K562 (cell line): Measurements from ENCODE around the gene RNF128. TPM values are rescaled to one million over a fixed set of nuclear protein-coding genes. Genes with fewer than 3 reads are reported as not detected.

Experiments used
- ATAC-seq: fragments of 200-7000 bp; cut with Tn5 transposase; 3 replicates; pipeline ENCODE4 v1.9.1; 2020; ENCODE audit warnings: moderate library complexity
- BruUV-seq: library from RNA; stranded (reverse); fragments of 400-500 nt; replicated peaks from 2 replicates; lab custom pipeline; 2021; lab: Mats Ljungman, UMichigan
- CTCF ChIA-PET: fragments of 300-600 bp; formaldehyde crosslinking; extraction: SDS; loops from one replicate; lab custom pipeline; 2021; ENCODE audit warnings: low intra/inter-chr PET ratio; lab: Yijun Ruan, JAX
- POLR2A ChIA-PET: fragments of 300-600, 350-650 bp; sonication (Branson Sonifier 250); formaldehyde crosslinking; extraction: SDS; loops from one replicate; lab custom pipeline; 2021; ENCODE audit warnings: antibody characterized with exemption, inconsistent platforms; lab: Yijun Ruan, JAX
- DNase-seq, 4 experiments: peaks; one replicate each; pipeline versions ENCODE4 v3.0.0 to v3.0.0-alpha.2; 2011 to 2018; ENCODE audit warnings: low spot score in 3 of 4, mixed read lengths in 3 of 4; ENCODE audit errors: extremely low read depth in 1 of 4
- FAIRE-seq: peaks from 2 replicates; lab custom pipeline; 2011; peaks lifted over from hg19 to GRCh38; lab: Jason Lieb, UNC
- H2AFZ ChIP-seq: 2 replicates; pipeline ENCODE4 v1.6.0; 2011; ENCODE audit warnings: low read depth, low read length, control low read depth, inconsistent platforms
- H3K27ac ChIP-seq: fragments of 200-600 bp; 3 replicates; pipeline ENCODE4 v1.8.0; 2011; ENCODE audit warnings: low read depth, mild to moderate bottlenecking, control low read depth, inconsistent platforms, low read length, moderate library complexity, mixed read lengths; ENCODE audit errors: extremely low read depth
- H3K27me3 ChIP-seq, 2 experiments: fragments of 300-600 bp in 1 of 2; 2 replicates in 1 of 2; 3 replicates in 1 of 2; pipeline versions ENCODE4 v1.6.0 to v1.8.0; 2011; ENCODE audit warnings: inconsistent platforms in 2 of 2, low read length in 2 of 2, mild to moderate bottlenecking in 1 of 2, mixed read lengths in 1 of 2, moderate library complexity in 1 of 2; ENCODE audit not compliant: control insufficient read depth in 2 of 2, insufficient read depth in 2 of 2
- H3K36me3 ChIP-seq: fragments of 300-600 bp; 3 replicates; pipeline ENCODE4 v1.8.0; 2011; ENCODE audit warnings: mild to moderate bottlenecking, low read length, inconsistent platforms; ENCODE audit not compliant: control insufficient read depth, insufficient read depth
- H3K4me1 ChIP-seq, 2 experiments: fragments of 200-600 bp in 1 of 2; replicated peaks in 1 of 2; 2 replicates in 1 of 2; 3 replicates in 1 of 2; pipeline versions ENCODE4 v1.5.1 to v1.8.0; 2011; ENCODE audit warnings: inconsistent platforms in 2 of 2, low read length in 2 of 2, mild to moderate bottlenecking in 1 of 2, mixed read lengths in 1 of 2, moderate library complexity in 1 of 2; ENCODE audit not compliant: control insufficient read depth in 2 of 2, insufficient read depth in 2 of 2
- H3K4me2 ChIP-seq: 2 replicates; pipeline ENCODE4 v1.6.1; 2011; ENCODE audit warnings: low read length, control low read depth, inconsistent platforms, mixed read lengths; ENCODE audit not compliant: insufficient read depth
- H3K4me3 ChIP-seq: fragments of 200-600 bp; sonication (generic), shearing (Covaris generic); 2 replicates; pipeline ENCODE4 v1.5.1; 2016; ENCODE audit warnings: control low read depth, inconsistent platforms
- H3K79me2 ChIP-seq: fragments of 200-600 bp; 3 replicates; pipeline ENCODE4 v1.8.0; 2011; ENCODE audit warnings: low read length, inconsistent platforms; ENCODE audit not compliant: control insufficient read depth, insufficient read depth
- H3K9ac ChIP-seq, 2 experiments: 2 replicates each; pipeline versions ENCODE4 v1.6.0 to v1.6.1; 2011; ENCODE audit warnings: low read depth in 2 of 2, low read length in 2 of 2, control low read depth in 1 of 2, inconsistent platforms in 1 of 2, mild to moderate bottlenecking in 1 of 2, mixed read lengths in 1 of 2; ENCODE audit not compliant: insufficient read depth in 1 of 2
- H3K9me1 ChIP-seq: one replicate; pipeline ENCODE4 v1.6.0; 2011; ENCODE audit warnings: inconsistent platforms, mild to moderate bottlenecking, low read length, moderate library complexity; ENCODE audit not compliant: control insufficient read depth, insufficient read depth
- H3K9me3 ChIP-seq: replicated peaks from 2 replicates; pipeline ENCODE4 v1.5.1; 2011; ENCODE audit warnings: low read depth, low read length, inconsistent platforms; ENCODE audit not compliant: control insufficient read depth, insufficient read depth
- H4K20me1 ChIP-seq: replicated peaks from 2 replicates; pipeline ENCODE4 v1.6.1; 2011; ENCODE audit warnings: low read length, inconsistent platforms, mixed read lengths; ENCODE audit not compliant: control insufficient read depth, insufficient read depth
- CEBPB ChIP-seq: fragments of 450-650 bp; IDR thresholded peaks from 2 replicates; pipeline ENCODE4 v1.6.1; 2016; ENCODE audit warnings: missing genetic modification characterization, missing compliant biosample characterization
- KLF13 ChIP-seq: fragments of 450-650 bp; IDR thresholded peaks from 2 replicates; pipeline ENCODE4 v1.6.1; 2016; ENCODE audit warnings: missing genetic modification characterization, low read depth, mild to moderate bottlenecking, missing compliant biosample characterization, moderate library complexity, borderline replicate concordance
- RFX1 ChIP-seq: fragments of 450-650 bp; IDR thresholded peaks from 2 replicates; pipeline ENCODE4 v1.6.1; 2016; ENCODE audit warnings: mild to moderate bottlenecking, moderate library complexity
- SAFB ChIP-seq: fragments of 200-400 bp; formaldehyde crosslinking; IDR thresholded peaks from 2 replicates; pipeline ENCODE4 v1.6.1; 2017; ENCODE audit warnings: low read depth, low read length, borderline replicate concordance
- ZNF197 ChIP-seq: fragments of 200-800 bp; sonication (Bioruptor generic); IDR thresholded peaks from 2 replicates; pipeline ENCODE4 v1.6.1; 2016; ENCODE audit warnings: low read depth, missing genetic modification characterization, missing compliant biosample characterization
- ZNF584 ChIP-seq: fragments of 200-800 bp; sonication (Bioruptor generic); IDR thresholded peaks from 2 replicates; pipeline ENCODE4 v1.6.1; 2016; ENCODE audit warnings: low read depth, mild to moderate bottlenecking, missing genetic modification characterization, missing compliant biosample characterization
- WGBS: fragments of 100-300 bp; shearing (Covaris generic); methylation state at CpG from one replicate; pipeline ENCODE4 v1.1.6; 2016; ENCODE audit warnings: low coverage, mixed read lengths; ENCODE audit not compliant: insufficient coverage; ENCODE audit errors: missing lambda C conversion rate; 5-methylcytosine and 5-hydroxymethylcytosine counted together
- in situ Hi-C: fragments of 300-500 bp; cut with MboI; formaldehyde crosslinking; loops from 4 replicates; pipeline ENCODE4 v1.15.0; 2018; ENCODE audit warnings: inconsistent platforms, mixed read lengths
- intact Hi-C: fragments of 100-400 bp; cut with micrococcal nuclease; formaldehyde crosslinking; loops from 2 replicates; pipeline ENCODE4 v1.14.2; 2022
- polyA plus RNA-seq, 8 experiments: library from polyadenylated mRNA; depleted of rRNA in 4 of 8; stranded (reverse) in 5 of 8; unstranded in 3 of 8; fragments of >200 nt; fragmentation: Nextera tagmentation in 2 of 8; fragmentation: Illumina TruSeq in 1 of 8; extraction: Ambion mirVana in 2 of 8; extraction: Trizol in 1 of 8; gene quantifications; 2 replicates each; pipeline versions ENCODE4 v1.2.1 to v1.2.3, GENCODE V29; 2011 to 2014; ENCODE audit warnings: inconsistent platforms in 1 of 8, missing spikeins in 1 of 8
- total RNA-seq, 7 experiments: library from RNA; depleted of rRNA in 6 of 7; stranded (reverse); fragments of >200 nt in 6 of 7; fragmentation: Illumina TruSeq in 2 of 7; extraction: Trizol in 2 of 7; gene quantifications; 2 replicates each; pipeline versions ENCODE4 v1.2.1 to v1.2.3, GENCODE V29; 2011 to 2021; ENCODE audit warnings: low replicate concordance in 1 of 7
- TF ChIP-seq, protein P1 (sequence below): fragments of 450-650 bp; IDR thresholded peaks from 2 replicates; pipeline ENCODE4 v1.6.1; 2016; ENCODE audit warnings: low read depth
- TF ChIP-seq, protein P2 (sequence below): fragments of 200-800 bp; sonication (Bioruptor generic); IDR thresholded peaks from 2 replicates; pipeline ENCODE4 v1.6.1; 2016; ENCODE audit warnings: missing genetic modification characterization, missing compliant biosample characterization

Gene RNF128
- total and polyA plus RNA-seq, 9 of the 15 experiments (the other 6 are each of a cell fraction or from before 2014, with no cell fraction given): 0.07 TPM; not detected in 8

DNA sequence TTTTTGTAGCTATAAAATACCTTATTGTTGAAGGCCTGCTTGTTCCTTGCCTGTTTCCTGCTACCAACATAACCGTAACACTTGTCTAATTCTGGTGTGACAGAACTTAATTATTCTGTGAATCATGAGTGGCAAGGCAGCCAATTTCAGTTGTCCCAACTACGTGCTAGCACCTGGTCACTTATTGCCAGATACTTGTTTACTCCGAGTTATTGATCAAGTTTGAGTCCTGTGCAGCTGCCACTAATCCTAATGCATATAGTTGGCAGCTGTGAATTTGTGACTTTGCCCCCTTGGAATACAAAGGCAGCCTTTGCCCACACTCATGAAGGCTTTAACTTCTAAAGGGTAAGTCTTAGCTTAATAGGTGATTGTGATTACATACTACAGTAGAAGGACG, 7.8 kb upstream of the RNF128 start:
- no peaks in the 10 kb centered on the region for H3K9me3 ChIP-seq
- ChIA-PET POLR2A (no interaction called here), CTCF (no interaction called here)
- H2AFZ ChIP-seq: no peak overlapping the region
- FAIRE-seq (no peak), DNase-seq (no peak), ATAC-seq (no peak)
- intact Hi-C loops (no loop called here), in situ Hi-C loops (no loop called here)
- no peaks in the 10 kb centered on the region for H3K4me1 ChIP-seq
- no peak overlapping the region for H3K4me3 ChIP-seq
- no peaks in the 10 kb centered on the region for H3K9me1 ChIP-seq
- no peak overlapping the region for H3K9ac ChIP-seq
- no peaks in the 10 kb centered on the region for H3K79me2 ChIP-seq
- 0% methylated on average over 4 of the region's 4 CpGs for WGBS
- no peak overlapping the region for H3K4me2 ChIP-seq
- no peaks in the 10 kb centered on the region for H3K36me3 ChIP-seq
- H3K27ac ChIP-seq: no peak overlapping the region
- no peaks in the 10 kb centered on the region for H4K20me1 ChIP-seq
- BruUV-seq: no TSS peak
- no peaks in the 10 kb centered on the region for H3K27me3 ChIP-seq
- TF ChIP-seq KLF13 (no peak), CEBPB (tag) (no peak), ZNF584 (CRISPR knock-in tag) (no peak), SAFB (no peak), ZNF197 (CRISPR knock-in tag) (no peak), RFX1 (no peak)
- TF ChIP-seq, protein P1, sequence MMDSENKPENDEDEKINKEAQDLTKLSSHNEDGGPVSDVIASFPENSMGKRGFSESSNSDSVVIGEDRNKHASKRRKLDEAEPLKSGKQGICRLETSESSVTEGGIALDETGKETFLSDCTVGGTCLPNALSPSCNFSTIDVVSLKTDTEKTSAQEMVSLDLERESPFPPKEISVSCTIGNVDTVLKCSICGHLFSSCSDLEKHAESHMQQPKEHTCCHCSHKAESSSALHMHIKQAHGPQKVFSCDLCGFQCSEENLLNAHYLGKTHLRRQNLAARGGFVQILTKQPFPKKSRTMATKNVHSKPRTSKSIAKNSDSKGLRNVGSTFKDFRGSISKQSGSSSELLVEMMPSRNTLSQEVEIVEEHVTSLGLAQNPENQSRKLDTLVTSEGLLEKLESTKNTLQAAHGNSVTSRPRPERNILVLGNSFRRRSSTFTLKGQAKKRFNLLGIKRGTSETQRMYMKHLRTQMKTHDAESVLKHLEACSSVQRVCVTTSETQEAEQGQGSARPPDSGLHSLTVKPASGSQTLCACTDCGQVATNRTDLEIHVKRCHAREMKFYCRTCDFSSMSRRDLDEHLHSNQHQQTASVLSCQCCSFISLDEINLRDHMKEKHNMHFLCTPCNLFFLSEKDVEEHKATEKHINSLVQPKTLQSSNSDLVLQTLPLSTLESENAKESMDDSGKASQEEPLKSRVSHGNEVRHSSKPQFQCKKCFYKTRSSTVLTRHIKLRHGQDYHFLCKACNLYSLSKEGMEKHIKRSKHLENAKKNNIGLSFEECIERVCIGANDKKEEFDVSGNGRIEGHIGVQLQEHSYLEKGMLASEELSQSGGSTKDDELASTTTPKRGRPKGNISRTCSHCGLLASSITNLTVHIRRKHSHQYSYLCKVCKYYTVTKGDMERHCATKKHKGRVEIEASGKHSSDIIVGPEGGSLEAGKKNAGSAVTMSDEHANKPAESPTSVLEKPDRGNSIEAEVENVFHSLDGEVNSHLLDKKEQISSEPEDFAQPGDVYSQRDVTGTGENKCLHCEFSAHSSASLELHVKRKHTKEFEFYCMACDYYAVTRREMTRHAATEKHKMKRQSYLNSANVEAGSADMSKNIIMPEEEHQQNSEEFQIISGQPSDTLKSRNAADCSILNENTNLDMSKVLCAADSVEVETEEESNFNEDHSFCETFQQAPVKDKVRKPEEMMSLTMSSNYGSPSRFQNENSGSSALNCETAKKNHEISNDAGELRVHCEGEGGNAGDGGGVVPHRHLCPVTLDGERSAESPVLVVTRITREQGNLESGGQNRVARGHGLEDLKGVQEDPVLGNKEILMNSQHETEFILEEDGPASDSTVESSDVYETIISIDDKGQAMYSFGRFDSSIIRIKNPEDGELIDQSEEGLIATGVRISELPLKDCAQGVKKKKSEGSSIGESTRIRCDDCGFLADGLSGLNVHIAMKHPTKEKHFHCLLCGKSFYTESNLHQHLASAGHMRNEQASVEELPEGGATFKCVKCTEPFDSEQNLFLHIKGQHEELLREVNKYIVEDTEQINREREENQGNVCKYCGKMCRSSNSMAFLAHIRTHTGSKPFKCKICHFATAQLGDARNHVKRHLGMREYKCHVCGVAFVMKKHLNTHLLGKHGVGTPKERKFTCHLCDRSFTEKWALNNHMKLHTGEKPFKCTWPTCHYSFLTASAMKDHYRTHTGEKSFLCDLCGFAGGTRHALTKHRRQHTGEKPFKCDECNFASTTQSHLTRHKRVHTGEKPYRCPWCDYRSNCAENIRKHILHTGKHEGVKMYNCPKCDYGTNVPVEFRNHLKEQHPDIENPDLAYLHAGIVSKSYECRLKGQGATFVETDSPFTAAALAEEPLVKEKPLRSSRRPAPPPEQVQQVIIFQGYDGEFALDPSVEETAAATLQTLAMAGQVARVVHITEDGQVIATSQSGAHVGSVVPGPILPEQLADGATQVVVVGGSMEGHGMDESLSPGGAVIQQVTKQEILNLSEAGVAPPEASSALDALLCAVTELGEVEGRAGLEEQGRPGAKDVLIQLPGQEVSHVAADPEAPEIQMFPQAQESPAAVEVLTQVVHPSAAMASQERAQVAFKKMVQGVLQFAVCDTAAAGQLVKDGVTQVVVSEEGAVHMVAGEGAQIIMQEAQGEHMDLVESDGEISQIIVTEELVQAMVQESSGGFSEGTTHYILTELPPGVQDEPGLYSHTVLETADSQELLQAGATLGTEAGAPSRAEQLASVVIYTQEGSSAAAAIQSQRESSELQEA: no peak
- TF ChIP-seq, protein P2, sequence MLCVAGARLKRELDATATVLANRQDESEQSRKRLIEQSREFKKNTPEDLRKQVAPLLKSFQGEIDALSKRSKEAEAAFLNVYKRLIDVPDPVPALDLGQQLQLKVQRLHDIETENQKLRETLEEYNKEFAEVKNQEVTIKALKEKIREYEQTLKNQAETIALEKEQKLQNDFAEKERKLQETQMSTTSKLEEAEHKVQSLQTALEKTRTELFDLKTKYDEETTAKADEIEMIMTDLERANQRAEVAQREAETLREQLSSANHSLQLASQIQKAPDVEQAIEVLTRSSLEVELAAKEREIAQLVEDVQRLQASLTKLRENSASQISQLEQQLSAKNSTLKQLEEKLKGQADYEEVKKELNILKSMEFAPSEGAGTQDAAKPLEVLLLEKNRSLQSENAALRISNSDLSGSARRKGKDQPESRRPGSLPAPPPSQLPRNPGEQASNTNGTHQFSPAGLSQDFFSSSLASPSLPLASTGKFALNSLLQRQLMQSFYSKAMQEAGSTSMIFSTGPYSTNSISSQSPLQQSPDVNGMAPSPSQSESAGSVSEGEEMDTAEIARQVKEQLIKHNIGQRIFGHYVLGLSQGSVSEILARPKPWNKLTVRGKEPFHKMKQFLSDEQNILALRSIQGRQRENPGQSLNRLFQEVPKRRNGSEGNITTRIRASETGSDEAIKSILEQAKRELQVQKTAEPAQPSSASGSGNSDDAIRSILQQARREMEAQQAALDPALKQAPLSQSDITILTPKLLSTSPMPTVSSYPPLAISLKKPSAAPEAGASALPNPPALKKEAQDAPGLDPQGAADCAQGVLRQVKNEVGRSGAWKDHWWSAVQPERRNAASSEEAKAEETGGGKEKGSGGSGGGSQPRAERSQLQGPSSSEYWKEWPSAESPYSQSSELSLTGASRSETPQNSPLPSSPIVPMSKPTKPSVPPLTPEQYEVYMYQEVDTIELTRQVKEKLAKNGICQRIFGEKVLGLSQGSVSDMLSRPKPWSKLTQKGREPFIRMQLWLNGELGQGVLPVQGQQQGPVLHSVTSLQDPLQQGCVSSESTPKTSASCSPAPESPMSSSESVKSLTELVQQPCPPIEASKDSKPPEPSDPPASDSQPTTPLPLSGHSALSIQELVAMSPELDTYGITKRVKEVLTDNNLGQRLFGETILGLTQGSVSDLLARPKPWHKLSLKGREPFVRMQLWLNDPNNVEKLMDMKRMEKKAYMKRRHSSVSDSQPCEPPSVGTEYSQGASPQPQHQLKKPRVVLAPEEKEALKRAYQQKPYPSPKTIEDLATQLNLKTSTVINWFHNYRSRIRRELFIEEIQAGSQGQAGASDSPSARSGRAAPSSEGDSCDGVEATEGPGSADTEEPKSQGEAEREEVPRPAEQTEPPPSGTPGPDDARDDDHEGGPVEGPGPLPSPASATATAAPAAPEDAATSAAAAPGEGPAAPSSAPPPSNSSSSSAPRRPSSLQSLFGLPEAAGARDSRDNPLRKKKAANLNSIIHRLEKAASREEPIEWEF: no peak
